Stimulated activated CD8-positive, alpha-beta memory T cell treated with anti-CD3 and anti-CD28 coated beads, Interleukin-7, amount 100 ng/mL, for 4 hours (primary cell): Measurements from ENCODE around the gene RHCG.

Source experiments
- DNase-seq, 2 donors: peaks; one replicate each; pipeline ENCODE4 v3.0.0-alpha.2; 2020; ENCODE audit warnings: low read depth in 2 of 2

Gene RHCG

DNA sequence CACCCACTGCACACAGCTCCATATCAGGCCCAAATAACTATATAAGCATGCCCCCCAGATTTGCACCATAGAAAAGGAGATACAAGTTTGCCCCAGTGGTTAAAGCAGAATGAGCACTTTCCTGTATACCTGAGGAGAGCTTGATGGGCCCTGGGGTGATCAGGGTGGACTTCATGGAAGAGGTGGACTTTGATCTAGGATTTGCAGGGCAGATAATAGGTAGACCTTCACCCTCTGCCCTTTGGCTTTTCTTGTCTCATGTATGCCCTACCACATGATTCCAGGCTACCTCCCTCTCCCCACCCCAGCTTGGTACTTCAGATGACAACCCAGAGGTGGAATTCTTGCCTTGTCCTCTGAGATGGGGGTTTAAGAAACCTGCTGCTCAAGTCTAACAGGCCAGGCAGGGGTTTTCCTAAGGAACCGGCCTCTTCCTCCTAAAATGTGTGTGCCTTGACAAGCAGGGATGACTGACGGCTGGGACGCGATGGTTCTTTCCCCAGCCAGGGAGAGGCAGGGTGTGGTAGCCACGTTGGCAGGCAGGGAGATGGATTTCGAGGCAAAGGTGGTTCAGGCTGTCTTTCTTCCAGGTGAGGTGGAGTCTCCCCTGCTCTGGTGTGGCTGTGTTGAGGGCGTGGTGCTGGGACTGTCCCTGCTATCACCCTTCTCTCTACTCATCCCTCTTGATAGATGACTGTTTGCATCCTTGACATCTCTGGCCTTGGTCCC, 6.6 kb upstream of the RHCG start:
- no peak for DNase-seq

DNA sequence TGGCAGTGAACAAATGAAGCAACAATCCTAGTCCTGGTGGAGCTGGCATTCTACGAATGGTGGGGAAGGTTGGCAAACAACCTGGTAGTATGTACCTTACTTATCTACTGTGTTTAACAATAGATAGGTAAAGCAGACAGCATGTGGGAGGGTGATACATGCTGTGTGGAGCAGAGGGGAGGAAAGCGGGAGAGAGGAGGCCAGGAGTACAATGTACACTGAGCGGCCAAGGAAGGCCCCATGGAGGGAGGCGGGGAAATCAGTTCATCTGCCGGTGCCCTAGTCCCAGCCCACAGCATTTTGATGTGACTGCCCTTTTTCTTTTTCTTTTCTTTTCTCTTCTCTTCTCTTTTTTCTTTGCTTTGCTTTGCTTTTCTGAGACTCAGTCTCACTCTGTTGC, 5.3 kb upstream of the RHCG start:
- no peak for DNase-seq

DNA sequence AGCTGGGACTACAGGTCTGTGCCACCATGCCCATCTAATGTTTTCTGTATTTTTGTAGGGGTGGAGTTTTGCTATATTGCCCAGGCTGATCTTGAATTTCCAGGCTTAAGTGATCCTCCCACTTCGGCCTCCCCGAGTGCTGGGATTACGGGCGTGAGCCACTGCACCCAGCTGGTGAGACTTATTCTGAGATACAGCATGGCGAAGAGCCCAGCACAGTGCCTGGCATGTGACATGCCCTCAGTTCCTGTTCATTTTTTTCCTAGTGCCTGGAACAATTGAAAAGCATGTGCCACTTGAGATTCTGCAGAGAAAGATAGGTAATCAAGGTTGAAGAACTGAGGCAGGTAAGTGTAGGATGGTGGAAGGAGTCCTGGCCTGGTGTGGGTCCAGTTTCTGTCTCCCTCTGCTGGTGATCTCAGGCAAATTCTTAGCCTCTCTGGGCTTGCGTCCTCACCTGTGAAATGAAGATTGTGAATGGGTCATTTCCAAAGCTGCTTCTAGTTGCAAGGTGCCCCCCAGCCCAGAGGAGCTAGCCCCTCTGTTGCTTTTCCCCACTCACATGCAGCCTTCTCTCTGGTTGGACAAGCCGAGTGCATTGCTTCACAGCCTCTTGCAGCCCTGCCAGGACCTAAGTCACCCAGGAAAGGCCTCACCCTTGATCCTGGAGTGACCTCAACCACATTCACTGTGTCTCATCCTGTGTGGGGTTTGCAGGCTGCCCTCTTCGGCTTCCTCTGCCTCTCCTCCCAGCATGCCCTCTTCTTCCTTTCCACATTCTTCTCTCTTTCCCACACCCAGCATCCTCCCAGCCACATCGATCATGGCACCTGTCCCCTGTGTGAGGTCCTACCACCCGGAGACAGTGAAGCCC, 4.3 kb upstream of the RHCG start:
- DNase-seq = no peak

- no peak for DNase-seq
Measured at GRCh38 chr15:89499156-89499555, 2.8 kb upstream of the RHCG start.

DNA sequence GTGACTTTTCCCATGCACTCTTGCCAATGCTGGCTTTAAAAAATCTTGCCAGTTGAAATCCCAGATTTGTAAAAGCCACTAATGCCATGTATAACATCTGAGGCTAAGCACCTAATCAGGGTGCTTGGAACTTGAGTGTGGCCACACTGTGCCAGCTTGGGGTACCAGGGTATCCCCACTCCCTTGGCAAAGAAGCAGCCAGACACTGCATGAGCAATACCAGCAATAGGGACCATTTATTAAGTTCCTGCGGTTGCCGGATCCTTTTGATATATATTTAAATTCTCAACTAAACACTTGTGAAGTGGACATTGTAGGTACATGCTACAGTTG, 2.2 kb upstream of the RHCG start:
- DNase-seq = no peak

GRCh38 chr15:89497231-89497630, 848 bp upstream of the RHCG start:
- DNase-seq = no peak

GRCh38 chr15:89495638-89496145, 691 bp downstream of the RHCG start:
- no peak for DNase-seq

- no peak for DNase-seq
Measured at GRCh38 chr15:89494941-89495637, 1.3 kb downstream of the RHCG start.

DNA sequence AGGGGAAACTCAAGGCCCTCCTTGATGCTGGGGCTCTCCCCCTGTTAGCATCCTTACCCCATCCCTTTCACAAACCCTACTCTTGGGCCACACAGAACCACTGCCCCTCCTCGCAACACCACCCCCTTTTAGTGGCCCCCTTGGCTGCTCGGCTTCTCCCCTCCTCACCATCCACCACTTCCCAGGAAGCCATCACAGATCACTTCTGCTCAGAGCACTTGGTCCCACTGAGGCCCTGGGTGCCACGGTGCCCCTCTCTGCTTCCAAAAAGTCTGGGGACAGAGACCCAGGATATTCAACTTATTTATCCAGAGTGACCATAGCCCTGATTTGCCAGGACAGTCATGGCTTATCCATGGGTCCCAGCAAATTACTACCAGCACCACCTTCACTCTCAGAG, 2.4 kb downstream of the RHCG start:
- no peak for DNase-seq

GRCh38 chr15:89492934-89493631, 3.3 kb downstream of the RHCG start:
- no peak for DNase-seq

- DNase-seq = no peak
Measured at GRCh38 chr15:89492111-89492641, 4.2 kb downstream of the RHCG start.

DNA sequence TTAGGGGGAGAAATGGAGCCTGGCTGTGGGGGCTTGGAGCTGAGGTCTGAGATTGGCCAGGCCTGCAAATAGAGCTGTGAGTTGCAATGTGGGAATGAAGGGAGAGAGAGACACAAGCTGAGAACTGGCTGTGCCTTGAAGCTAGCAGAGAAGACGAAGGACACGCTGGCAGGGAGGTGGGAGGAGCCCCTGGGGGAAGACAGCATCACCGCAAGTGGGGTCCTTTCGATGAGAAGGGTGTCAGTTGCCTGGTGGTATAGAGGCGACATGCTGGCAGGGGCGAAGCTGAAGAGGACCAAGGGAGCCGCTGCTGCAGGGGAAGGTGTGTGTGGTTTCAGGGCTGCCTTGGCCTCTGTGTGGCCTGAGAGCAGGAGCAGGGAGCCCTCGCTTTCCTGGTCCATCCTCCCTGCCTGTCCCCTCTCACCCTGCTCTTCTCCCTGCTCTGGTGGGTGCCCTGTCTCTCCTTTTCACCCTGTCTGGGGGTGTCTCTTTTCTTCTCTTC, 5.5 kb downstream of the RHCG start:
- DNase-seq = no peak

DNA sequence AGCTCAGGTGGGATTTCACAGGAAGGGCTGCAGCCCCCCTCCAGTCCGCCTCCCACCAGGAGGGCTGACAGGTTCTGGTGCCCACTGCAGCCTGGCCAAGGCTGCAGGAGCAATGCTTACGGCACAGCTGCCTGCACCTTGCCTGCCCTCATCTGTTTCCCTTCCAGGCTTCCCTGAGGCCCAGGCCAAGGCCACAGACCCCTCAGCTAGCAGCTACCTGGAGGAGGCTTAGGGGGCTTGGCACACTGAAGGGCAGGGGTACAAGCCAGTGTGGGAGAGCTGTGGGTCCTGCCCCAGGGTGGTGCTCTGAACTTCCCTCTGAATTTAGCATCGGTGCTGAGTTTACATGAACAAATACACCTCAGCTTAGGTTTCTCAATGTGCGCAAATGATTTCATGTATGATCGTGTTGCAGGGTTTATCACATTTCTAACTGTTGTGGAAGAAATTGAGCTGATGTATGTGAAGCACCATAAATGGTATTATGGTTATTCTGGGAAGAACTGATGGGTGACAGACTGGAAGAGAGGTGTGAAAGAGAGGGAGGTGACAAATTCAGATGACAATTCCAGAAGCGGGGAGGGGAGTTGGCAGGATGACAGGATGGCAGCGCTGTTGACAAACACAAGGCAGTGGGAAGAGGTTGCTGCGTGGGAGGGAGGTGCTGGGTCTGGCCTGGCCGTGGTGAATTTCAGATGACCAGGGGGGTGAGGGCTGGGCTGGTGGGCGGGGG, 6.1 kb downstream of the RHCG start:
- DNase-seq = no peak

GRCh38 chr15:89489376-89489775, 7.0 kb downstream of the RHCG start:
- DNase-seq = no peak

- no peak for DNase-seq
Measured at GRCh38 chr15:89487791-89488190, 8.6 kb downstream of the RHCG start.

- DNase-seq = peak; percentile 14 to 28
Measured at GRCh38 chr15:89486726-89487050, 9.7 kb downstream of the RHCG start.

DNA sequence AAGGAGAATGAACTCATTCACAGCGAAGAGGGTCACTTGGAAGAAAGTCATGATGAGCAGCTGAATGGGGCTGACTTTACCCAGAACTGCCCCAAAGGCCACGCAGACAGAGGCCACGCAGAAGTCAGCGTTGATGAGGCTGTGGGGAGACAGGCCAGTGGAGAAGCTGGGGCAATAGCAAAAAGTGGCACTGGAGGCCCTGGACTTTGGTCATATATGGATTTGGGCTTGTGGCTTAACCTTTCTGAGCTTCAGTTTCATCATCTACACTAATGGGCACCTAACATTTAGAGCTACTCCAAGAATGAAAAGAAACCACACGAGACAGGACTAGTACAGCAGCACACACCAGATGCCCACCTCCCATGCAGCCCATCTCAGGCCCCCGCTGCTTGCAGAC, 13.3 kb downstream of the RHCG start:
- DNase-seq = no peak

- no peak for DNase-seq
Measured at GRCh38 chr15:89482139-89482538, 14.2 kb downstream of the RHCG start.

- DNase-seq = no peak
Measured at GRCh38 chr15:89480505-89480904, 15.9 kb downstream of the RHCG start.

GRCh38 chr15:89479173-89479572, 17.2 kb downstream of the RHCG start:
- no peak for DNase-seq
